Kasumi-1 (cell line): ENCODE results near the gene TOB2.
"Not testable (repeated sequence)": the region's sequence is repeated elsewhere in the genome, so short reads cannot be mapped to it uniquely, and the experiment has no call there.

Experiments used
- DNase-seq, 2 experiments: peaks; one replicate each; lab custom pipeline; 2025; lab: John Stamatoyannopoulos, UW

TOB2 gene

GRCh38 chr22:41429951-41430332 lies 16.7 kb downstream of the TOB2 start:
- no peak for DNase-seq

GRCh38 chr22:41429232-41429950 lies 17.2 kb downstream of the TOB2 start:
- DNase-seq = no peak

GRCh38 chr22:41425660-41426365 lies 20.8 kb downstream of the TOB2 start:
- no peak for DNase-seq

GRCh38 chr22:41418717-41419116 lies 27.9 kb downstream of the TOB2 start:
- DNase-seq = no peak

- no peak for DNase-seq
These were observed 28.8 kb downstream of the TOB2 start for GRCh38 chr22:41417622-41418390.

- DNase-seq = no peak
These were observed 31.0 kb downstream of the TOB2 start for GRCh38 chr22:41415554-41415953.

- DNase-seq = no peak
These were observed 35.4 kb downstream of the TOB2 start for GRCh38 chr22:41411021-41411851.

- DNase-seq = no peak
These were observed 36.3 kb downstream of the TOB2 start for GRCh38 chr22:41410311-41410751.

- DNase-seq = no peak
These were observed 37.9 kb downstream of the TOB2 start for GRCh38 chr22:41408665-41409064.

- DNase-seq = no peak
These were observed 39.2 kb downstream of the TOB2 start for GRCh38 chr22:41407433-41407832.

GRCh38 chr22:41406410-41406809 lies 40.2 kb downstream of the TOB2 start:
- no peak for DNase-seq

GRCh38 chr22:41405588-41405987 lies 41.0 kb downstream of the TOB2 start:
- DNase-seq = no peak

GRCh38 chr22:41403532-41404318 lies 42.9 kb downstream of the TOB2 start:
- DNase-seq = peak; percentile 80 to 91

- DNase-seq = not testable (repeated sequence)
These were observed 43.8 kb downstream of the TOB2 start for GRCh38 chr22:41402851-41403250.

- no peak for DNase-seq
These were observed 44.6 kb downstream of the TOB2 start for GRCh38 chr22:41401781-41402648.

GRCh38 chr22:41398921-41399320 lies 47.7 kb downstream of the TOB2 start:
- DNase-seq = no peak

GRCh38 chr22:41397143-41397811 lies 49.3 kb downstream of the TOB2 start:
- DNase-seq = no peak

- DNase-seq = no peak
These were observed 50.9 kb downstream of the TOB2 start for GRCh38 chr22:41395531-41396240.

- no peak for DNase-seq
These were observed 52.6 kb downstream of the TOB2 start for GRCh38 chr22:41394012-41394356.
